ENCODE results near the gene TSSK3. TPM values are rescaled to one million over a fixed set of nuclear protein-coding genes. Genes with fewer than 3 reads are reported as not detected.

Gene TSSK3, protein sequence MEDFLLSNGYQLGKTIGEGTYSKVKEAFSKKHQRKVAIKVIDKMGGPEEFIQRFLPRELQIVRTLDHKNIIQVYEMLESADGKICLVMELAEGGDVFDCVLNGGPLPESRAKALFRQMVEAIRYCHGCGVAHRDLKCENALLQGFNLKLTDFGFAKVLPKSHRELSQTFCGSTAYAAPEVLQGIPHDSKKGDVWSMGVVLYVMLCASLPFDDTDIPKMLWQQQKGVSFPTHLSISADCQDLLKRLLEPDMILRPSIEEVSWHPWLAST
- not detected in 2 replicates for total RNA-seq

DNA sequence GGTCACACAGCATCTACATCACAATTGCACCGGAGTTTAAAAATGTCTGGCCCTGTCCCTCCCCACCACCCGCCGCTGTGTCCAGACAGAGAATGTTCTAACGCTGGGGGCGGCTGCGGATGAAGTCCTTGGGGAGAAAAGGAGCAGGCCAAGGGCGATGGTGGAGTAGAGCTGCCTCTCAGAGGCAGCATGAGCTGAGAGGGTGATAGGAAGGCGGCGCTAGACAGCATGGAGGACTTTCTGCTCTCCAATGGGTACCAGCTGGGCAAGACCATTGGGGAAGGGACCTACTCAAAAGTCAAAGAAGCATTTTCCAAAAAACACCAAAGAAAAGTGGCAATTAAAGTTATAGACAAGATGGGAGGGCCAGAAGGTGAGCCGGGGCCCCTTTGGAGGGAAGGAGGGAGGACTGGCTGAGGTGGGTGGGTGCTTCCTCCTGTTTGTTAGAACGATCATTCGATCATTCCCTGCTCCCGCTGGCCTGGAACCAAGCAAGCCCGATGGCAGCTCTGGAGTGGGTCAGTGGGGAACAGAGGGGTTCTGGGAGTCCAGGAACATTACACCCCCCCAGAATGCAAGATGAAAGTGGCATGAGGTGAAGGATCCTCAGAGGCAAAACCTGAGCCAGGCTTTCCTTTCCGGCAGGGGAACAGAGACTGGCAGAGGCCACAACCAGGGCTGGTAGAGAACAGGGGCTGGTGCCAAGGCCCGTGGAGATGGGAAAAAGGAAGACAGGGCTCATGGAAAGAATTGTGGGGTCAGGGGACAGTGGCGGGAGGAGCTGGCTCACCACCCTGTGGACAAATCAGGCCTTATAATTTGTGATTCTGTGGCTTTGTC, at the start of gene TSSK3, which contains the start of gene FAM229A:
Gene TSSK3 (plus strand): TSS at position 66 of the 840 bp plus-strand sequence. CDS start 163 bp downstream, at position 229.
Gene FAM229A (minus strand): TSS at position 12 of the 840 bp plus-strand sequence. CDS start 394 bp downstream, outside the sequence.

DNA sequence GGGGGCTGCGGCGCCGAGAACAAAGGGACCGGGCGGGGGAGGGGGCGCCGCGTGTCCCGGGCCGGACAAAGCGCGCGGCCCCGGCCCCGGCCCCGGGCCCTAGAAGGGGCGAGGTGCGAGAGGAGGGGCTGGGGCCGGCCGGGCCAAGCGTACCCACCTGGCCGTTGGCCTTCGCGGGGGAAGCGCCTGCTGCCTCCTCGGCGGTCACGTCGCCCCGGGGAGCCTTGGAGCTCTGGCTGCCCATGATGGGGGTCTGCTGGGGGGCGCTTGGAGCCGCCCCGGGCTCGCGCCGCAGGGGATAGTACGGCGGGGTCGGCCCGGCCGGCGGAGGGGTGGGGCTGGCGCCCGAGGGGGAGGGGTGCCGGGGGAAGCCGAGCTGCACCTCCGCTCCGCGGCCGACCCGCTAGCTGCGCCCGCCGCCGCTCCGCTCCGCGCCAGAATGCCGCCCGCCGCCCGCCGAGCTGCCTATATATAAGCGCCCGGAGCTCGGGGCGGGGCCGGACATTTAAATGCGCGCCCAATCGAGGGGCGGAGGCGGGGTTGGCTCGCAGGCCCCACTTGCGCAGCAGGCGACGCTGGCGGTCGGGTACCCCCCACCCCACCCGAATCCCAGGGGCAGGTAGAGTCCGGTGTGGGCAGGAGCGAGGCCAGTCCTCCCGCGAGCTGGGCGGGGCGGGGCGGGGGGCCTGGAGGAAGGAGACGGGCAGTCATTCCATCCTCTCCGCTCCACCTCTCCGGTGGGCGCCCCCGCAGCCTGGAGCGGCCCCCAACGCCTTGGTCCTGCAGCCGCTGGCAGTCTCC, 26.3 kb upstream of the TSSK3 start, which contains the start of gene MARCKSL1:
Gene MARCKSL1 (minus strand): TSS at position 444 of the 801 bp plus-strand sequence. CDS start 200 bp downstream, at position 244.

DNA sequence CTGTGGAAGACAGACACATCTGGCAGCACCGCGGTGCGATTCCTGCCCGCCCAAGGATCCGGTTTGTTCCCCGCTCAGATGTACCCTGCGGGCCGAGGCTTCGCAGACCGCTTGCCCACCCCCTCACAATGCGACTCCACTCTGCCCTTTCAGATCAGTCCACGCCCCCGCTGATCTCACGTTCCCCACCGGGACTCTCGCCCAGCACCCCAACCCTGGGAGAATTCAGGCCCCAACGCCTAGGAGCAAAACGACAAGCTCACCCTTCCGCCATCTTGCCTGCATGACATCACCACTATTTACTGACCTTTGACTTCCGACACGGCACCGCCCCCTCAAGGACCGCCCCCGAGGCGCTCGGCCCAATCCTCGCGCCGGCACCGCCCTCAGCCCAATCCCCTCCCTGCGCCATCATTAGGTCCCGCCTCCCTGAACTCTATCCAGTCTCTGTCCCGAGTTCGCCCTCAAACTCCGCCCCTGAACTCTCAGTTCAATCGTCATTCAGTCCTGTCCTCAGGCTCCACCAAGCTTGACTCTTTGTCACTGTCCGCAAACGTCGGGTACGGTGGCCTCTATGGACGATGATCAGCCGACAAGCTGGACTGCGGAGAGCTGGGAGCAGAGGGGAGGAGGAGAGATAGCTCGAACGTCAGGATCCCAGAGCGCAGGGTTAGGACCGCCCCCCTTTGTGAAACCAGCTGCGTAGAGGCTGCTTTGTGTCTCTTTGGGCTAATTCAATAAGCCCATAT, 32.0 kb downstream of the TSSK3 start, which contains the start of gene BSDC1:
Gene BSDC1 (minus strand): TSS at position 301 of the 749 bp plus-strand sequence. CDS start 27 bp downstream, at position 274.

Other genes starting within 250 kb of the TSSK3 start
- gene TXLNA, start 182.9 kb upstream of the TSSK3 start, total RNA-seq = 60.7 and 83.4 TPM in 2 replicates
- gene CCDC28B, start 161.9 kb upstream of the TSSK3 start, total RNA-seq = 16.7 and 25.3 TPM in 2 replicates
- 1.3 and 2.0 TPM in 2 replicates for gene IQCC, start 156.9 kb upstream of the TSSK3 start, total RNA-seq
- gene DCDC2B, start 153.4 kb upstream of the TSSK3 start, total RNA-seq = not detected in 2 replicates
- 9.1 and 11.1 TPM in 2 replicates for gene TMEM234, start 140.2 kb upstream of the TSSK3 start, total RNA-seq
- gene EIF3I, start 140.1 kb upstream of the TSSK3 start, total RNA-seq = 393 and 395 TPM in 2 replicates
- gene FAM167B, start 115.3 kb upstream of the TSSK3 start, total RNA-seq = 0.97 and 3.6 TPM in 2 replicates
- gene LCK, start 111.3 kb upstream of the TSSK3 start, total RNA-seq = 0.32 TPM in 1 of 2 replicates, not detected in the other
- 89.6 and 124 TPM in 2 replicates for gene HDAC1, start 70.5 kb upstream of the TSSK3 start, total RNA-seq
- gene MARCKSL1, start 26.3 kb upstream of the TSSK3 start, total RNA-seq = 56.1 and 67.2 TPM in 2 replicates
- gene FAM229A, start 54 bp upstream of the TSSK3 start, total RNA-seq = 0.32 and 0.61 TPM in 2 replicates
- gene BSDC1, start 31.9 kb downstream of the TSSK3 start, total RNA-seq = 46.1 and 63.7 TPM in 2 replicates
- under 0.01 TPM in 1 of 2 replicates, not detected in the other for gene ZBTB8B, start 102.5 kb downstream of the TSSK3 start, total RNA-seq
- gene ZBTB8A, start 176.9 kb downstream of the TSSK3 start, total RNA-seq = 6.2 and 7.1 TPM in 2 replicates